Measurements from ENCODE around the gene MYL3.

DNA sequence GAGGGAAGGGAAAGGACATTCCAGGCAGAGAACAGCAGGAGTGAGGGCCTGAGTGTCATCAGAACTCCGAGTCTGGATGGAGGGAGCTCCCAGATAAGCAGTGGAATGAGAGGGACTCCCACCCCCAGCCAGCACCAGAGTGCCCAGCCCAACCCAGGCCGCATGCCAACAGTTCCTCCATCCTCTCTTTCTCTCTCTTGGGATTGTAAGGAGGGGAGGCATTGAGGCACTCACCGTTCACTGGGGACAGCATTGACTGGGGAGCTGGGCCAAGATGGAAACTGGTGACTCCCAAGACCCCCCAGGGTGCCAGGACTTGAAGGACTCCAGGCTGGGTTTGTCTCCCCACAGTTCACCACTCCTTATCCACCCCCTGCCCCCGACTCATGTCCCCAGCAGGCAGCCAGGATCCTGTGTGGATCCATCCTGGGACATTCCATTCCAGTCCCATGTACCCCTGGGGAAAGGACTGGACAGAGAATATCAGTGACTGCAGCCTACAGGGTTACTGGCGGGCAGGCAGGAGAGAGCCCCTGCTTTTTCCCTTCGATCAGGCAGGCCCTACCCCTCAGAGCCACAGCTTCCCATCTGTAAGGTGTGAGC is 30.0 kb upstream of the MYL3 start:
- TF ChIP-seq, protein P1, sequence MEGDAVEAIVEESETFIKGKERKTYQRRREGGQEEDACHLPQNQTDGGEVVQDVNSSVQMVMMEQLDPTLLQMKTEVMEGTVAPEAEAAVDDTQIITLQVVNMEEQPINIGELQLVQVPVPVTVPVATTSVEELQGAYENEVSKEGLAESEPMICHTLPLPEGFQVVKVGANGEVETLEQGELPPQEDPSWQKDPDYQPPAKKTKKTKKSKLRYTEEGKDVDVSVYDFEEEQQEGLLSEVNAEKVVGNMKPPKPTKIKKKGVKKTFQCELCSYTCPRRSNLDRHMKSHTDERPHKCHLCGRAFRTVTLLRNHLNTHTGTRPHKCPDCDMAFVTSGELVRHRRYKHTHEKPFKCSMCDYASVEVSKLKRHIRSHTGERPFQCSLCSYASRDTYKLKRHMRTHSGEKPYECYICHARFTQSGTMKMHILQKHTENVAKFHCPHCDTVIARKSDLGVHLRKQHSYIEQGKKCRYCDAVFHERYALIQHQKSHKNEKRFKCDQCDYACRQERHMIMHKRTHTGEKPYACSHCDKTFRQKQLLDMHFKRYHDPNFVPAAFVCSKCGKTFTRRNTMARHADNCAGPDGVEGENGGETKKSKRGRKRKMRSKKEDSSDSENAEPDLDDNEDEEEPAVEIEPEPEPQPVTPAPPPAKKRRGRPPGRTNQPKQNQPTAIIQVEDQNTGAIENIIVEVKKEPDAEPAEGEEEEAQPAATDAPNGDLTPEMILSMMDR (IDR thresholded peaks at IDR 0.05; ENCODE audit: low read depth, low read length, poor library complexity, severe bottlenecking) = no peak
- TF ChIP-seq EZH2phosphoT487 (IDR thresholded peaks at IDR 0.05; ENCODE audit: borderline replicate concordance, low read length) = no peak

All from DOHH2 (cell line).